ENCODE measurements around the gene HPCAL1.

HPCAL1 gene

GRCh38 chr2:10473121-10473756, 170.5 kb downstream of the HPCAL1 start:
- DNase-seq: no peak

- DNase-seq: no peak
These were observed 172.6 kb downstream of the HPCAL1 start for GRCh38 chr2:10475221-10475722.

GRCh38 chr2:10475811-10476660, 173.3 kb downstream of the HPCAL1 start:
- no peak for DNase-seq

- DNase-seq: no peak
These were observed 174.2 kb downstream of the HPCAL1 start for GRCh38 chr2:10476723-10477442.

Data from NCI-H446 (cell line).